ENCODE results near the gene CTBP2.
"Not testable (repeated sequence)": the region's sequence is repeated elsewhere in the genome, so short reads cannot be mapped to it uniquely, and the experiment has no call there.

The CTBP2 gene

GRCh38 chr10:125179107-125179506 lies 18.7 kb upstream of the CTBP2 start:
- not testable (repeated sequence) for DNase-seq

- no peak for DNase-seq
Measured at GRCh38 chr10:125177641-125178640, 17.6 kb upstream of the CTBP2 start.

GRCh38 chr10:125175807-125176206 lies 15.4 kb upstream of the CTBP2 start:
- DNase-seq: no peak

GRCh38 chr10:125174360-125174759 lies 14.0 kb upstream of the CTBP2 start:
- DNase-seq: no peak

- DNase-seq: no peak
Measured at GRCh38 chr10:125172694-125173093, 12.3 kb upstream of the CTBP2 start.

GRCh38 chr10:125171402-125172306 lies 11.3 kb upstream of the CTBP2 start:
- no peak for DNase-seq

- no peak for DNase-seq
Measured at GRCh38 chr10:125169915-125170314, 9.6 kb upstream of the CTBP2 start.

- DNase-seq: no peak
Measured at GRCh38 chr10:125169279-125169678, 8.9 kb upstream of the CTBP2 start.

GRCh38 chr10:125166658-125167057 lies 6.3 kb upstream of the CTBP2 start:
- DNase-seq: no peak

- no peak for DNase-seq
Measured at GRCh38 chr10:125165584-125166573, 5.5 kb upstream of the CTBP2 start.

- DNase-seq: no peak
Measured at GRCh38 chr10:125164421-125164820, 4.1 kb upstream of the CTBP2 start.

GRCh38 chr10:125163803-125164202 lies 3.4 kb upstream of the CTBP2 start:
- no peak for DNase-seq

- not testable (repeated sequence) for DNase-seq
Measured at GRCh38 chr10:125163312-125163711, 2.9 kb upstream of the CTBP2 start.

GRCh38 chr10:125162120-125162931 lies 2.0 kb upstream of the CTBP2 start:
- DNase-seq: no peak

- no peak for DNase-seq
Measured at GRCh38 chr10:125161707-125162119, 1.4 kb upstream of the CTBP2 start.

- DNase-seq: peak; percentile 93
Measured at GRCh38 chr10:125160856-125161706, 718 bp upstream of the CTBP2 start.

- no peak for DNase-seq
Measured at GRCh38 chr10:125159486-125159931, 854 bp downstream of the CTBP2 start.

- DNase-seq: peak; percentile 59
Measured at GRCh38 chr10:125158601-125159485, 1.5 kb downstream of the CTBP2 start.

GRCh38 chr10:125158275-125158600 lies 2.1 kb downstream of the CTBP2 start:
- no peak for DNase-seq
